K562 (cell line): ENCODE data around the gene TXNRD1. TPM values are rescaled to one million over a fixed set of nuclear protein-coding genes. Genes with fewer than 3 reads are reported as not detected.

Experiments used
- ATAC-seq: fragments of 200-7000 bp; cut with Tn5 transposase; 3 replicates; pipeline ENCODE4 v1.9.1; 2020; ENCODE audit warnings: moderate library complexity
- BruUV-seq: library from RNA; stranded (reverse); fragments of 400-500 nt; replicated peaks from 2 replicates; lab custom pipeline; 2021; lab: Mats Ljungman, UMichigan
- CTCF ChIA-PET: fragments of 300-600 bp; formaldehyde crosslinking; extraction: SDS; loops from one replicate; lab custom pipeline; 2021; ENCODE audit warnings: low intra/inter-chr PET ratio; lab: Yijun Ruan, JAX
- POLR2A ChIA-PET: fragments of 300-600, 350-650 bp; sonication (Branson Sonifier 250); formaldehyde crosslinking; extraction: SDS; loops from one replicate; lab custom pipeline; 2021; ENCODE audit warnings: antibody characterized with exemption, inconsistent platforms; lab: Yijun Ruan, JAX
- DNase-seq, 4 experiments: peaks; one replicate each; pipeline versions ENCODE4 v3.0.0 to v3.0.0-alpha.2; 2011 to 2018; ENCODE audit warnings: low spot score in 3 of 4, mixed read lengths in 3 of 4; ENCODE audit errors: extremely low read depth in 1 of 4
- FAIRE-seq: peaks from 2 replicates; lab custom pipeline; 2011; peaks lifted over from hg19 to GRCh38; lab: Jason Lieb, UNC
- H2AFZ ChIP-seq: 2 replicates; pipeline ENCODE4 v1.6.0; 2011; ENCODE audit warnings: low read depth, low read length, control low read depth, inconsistent platforms
- H3K27ac ChIP-seq: fragments of 200-600 bp; 3 replicates; pipeline ENCODE4 v1.8.0; 2011; ENCODE audit warnings: low read depth, mild to moderate bottlenecking, control low read depth, inconsistent platforms, low read length, moderate library complexity, mixed read lengths; ENCODE audit errors: extremely low read depth
- H3K27me3 ChIP-seq, 2 experiments: fragments of 300-600 bp in 1 of 2; 2 replicates in 1 of 2; 3 replicates in 1 of 2; pipeline versions ENCODE4 v1.6.0 to v1.8.0; 2011; ENCODE audit warnings: inconsistent platforms in 2 of 2, low read length in 2 of 2, mild to moderate bottlenecking in 1 of 2, mixed read lengths in 1 of 2, moderate library complexity in 1 of 2; ENCODE audit not compliant: control insufficient read depth in 2 of 2, insufficient read depth in 2 of 2
- H3K36me3 ChIP-seq: fragments of 300-600 bp; 3 replicates; pipeline ENCODE4 v1.8.0; 2011; ENCODE audit warnings: mild to moderate bottlenecking, low read length, inconsistent platforms; ENCODE audit not compliant: control insufficient read depth, insufficient read depth
- H3K4me1 ChIP-seq, 2 experiments: fragments of 200-600 bp in 1 of 2; replicated peaks in 1 of 2; 2 replicates in 1 of 2; 3 replicates in 1 of 2; pipeline versions ENCODE4 v1.5.1 to v1.8.0; 2011; ENCODE audit warnings: inconsistent platforms in 2 of 2, low read length in 2 of 2, mild to moderate bottlenecking in 1 of 2, mixed read lengths in 1 of 2, moderate library complexity in 1 of 2; ENCODE audit not compliant: control insufficient read depth in 2 of 2, insufficient read depth in 2 of 2
- H3K4me2 ChIP-seq: 2 replicates; pipeline ENCODE4 v1.6.1; 2011; ENCODE audit warnings: low read length, control low read depth, inconsistent platforms, mixed read lengths; ENCODE audit not compliant: insufficient read depth
- H3K4me3 ChIP-seq: fragments of 200-600 bp; sonication (generic), shearing (Covaris generic); 2 replicates; pipeline ENCODE4 v1.5.1; 2016; ENCODE audit warnings: control low read depth, inconsistent platforms
- H3K79me2 ChIP-seq: fragments of 200-600 bp; 3 replicates; pipeline ENCODE4 v1.8.0; 2011; ENCODE audit warnings: low read length, inconsistent platforms; ENCODE audit not compliant: control insufficient read depth, insufficient read depth
- H3K9ac ChIP-seq, 2 experiments: 2 replicates each; pipeline versions ENCODE4 v1.6.0 to v1.6.1; 2011; ENCODE audit warnings: low read depth in 2 of 2, low read length in 2 of 2, control low read depth in 1 of 2, inconsistent platforms in 1 of 2, mild to moderate bottlenecking in 1 of 2, mixed read lengths in 1 of 2; ENCODE audit not compliant: insufficient read depth in 1 of 2
- H3K9me1 ChIP-seq: one replicate; pipeline ENCODE4 v1.6.0; 2011; ENCODE audit warnings: inconsistent platforms, mild to moderate bottlenecking, low read length, moderate library complexity; ENCODE audit not compliant: control insufficient read depth, insufficient read depth
- H3K9me3 ChIP-seq: replicated peaks from 2 replicates; pipeline ENCODE4 v1.5.1; 2011; ENCODE audit warnings: low read depth, low read length, inconsistent platforms; ENCODE audit not compliant: control insufficient read depth, insufficient read depth
- H4K20me1 ChIP-seq: replicated peaks from 2 replicates; pipeline ENCODE4 v1.6.1; 2011; ENCODE audit warnings: low read length, inconsistent platforms, mixed read lengths; ENCODE audit not compliant: control insufficient read depth, insufficient read depth
- PPARD ChIP-seq: fragments of 250-450 bp; sonication (Bioruptor Pico); IDR thresholded peaks from 2 replicates; pipeline ENCODE4 v1.8.0; 2022; ENCODE audit warnings: inconsistent platforms, mild to moderate bottlenecking, moderate library complexity
- RBFOX2 ChIP-seq: fragments of 200-400 bp; formaldehyde crosslinking; IDR thresholded peaks from 2 replicates; pipeline ENCODE4 v1.6.1; 2017; ENCODE audit warnings: low read depth, mild to moderate bottlenecking, low read length, moderate library complexity
- RUNX1 ChIP-seq: sonication (generic); IDR thresholded peaks from 2 replicates; pipeline ENCODE4 v1.6.1; 2016; ENCODE audit warnings: antibody characterized with exemption, low read depth
- ZBTB11 ChIP-seq, 3 experiments: fragments of 200-800 bp in 1 of 3; fragments of 250-450 bp in 1 of 3; fragments of 450-650 bp in 1 of 3; sonication (Bioruptor Pico) in 1 of 3; sonication (Bioruptor generic) in 1 of 3; formaldehyde crosslinking in 1 of 3; IDR thresholded peaks; 2 replicates each; pipeline versions ENCODE4 v1.6.1 to v1.8.0; 2016 to 2022; ENCODE audit warnings: mild to moderate bottlenecking in 2 of 3, missing genetic modification characterization in 2 of 3, missing compliant biosample characterization in 1 of 3, moderate library complexity in 1 of 3
- ZNF280A ChIP-seq: fragments of 450-650 bp; IDR thresholded peaks from 2 replicates; pipeline ENCODE4 v1.6.1; 2018; ENCODE audit warnings: mild to moderate bottlenecking, low read depth; ENCODE audit not compliant: partially characterized antibody
- WGBS: fragments of 100-300 bp; shearing (Covaris generic); methylation state at CpG from one replicate; pipeline ENCODE4 v1.1.6; 2016; ENCODE audit warnings: low coverage, mixed read lengths; ENCODE audit not compliant: insufficient coverage; ENCODE audit errors: missing lambda C conversion rate; 5-methylcytosine and 5-hydroxymethylcytosine counted together
- in situ Hi-C: fragments of 300-500 bp; cut with MboI; formaldehyde crosslinking; loops from 4 replicates; pipeline ENCODE4 v1.15.0; 2018; ENCODE audit warnings: inconsistent platforms, mixed read lengths
- intact Hi-C: fragments of 100-400 bp; cut with micrococcal nuclease; formaldehyde crosslinking; loops from 2 replicates; pipeline ENCODE4 v1.14.2; 2022
- polyA plus RNA-seq, 8 experiments: library from polyadenylated mRNA; depleted of rRNA in 4 of 8; stranded (reverse) in 5 of 8; unstranded in 3 of 8; fragments of >200 nt; fragmentation: Nextera tagmentation in 2 of 8; fragmentation: Illumina TruSeq in 1 of 8; extraction: Ambion mirVana in 2 of 8; extraction: Trizol in 1 of 8; gene quantifications; 2 replicates each; pipeline versions ENCODE4 v1.2.1 to v1.2.3, GENCODE V29; 2011 to 2014; ENCODE audit warnings: inconsistent platforms in 1 of 8, missing spikeins in 1 of 8
- total RNA-seq, 7 experiments: library from RNA; depleted of rRNA in 6 of 7; stranded (reverse); fragments of >200 nt in 6 of 7; fragmentation: Illumina TruSeq in 2 of 7; extraction: Trizol in 2 of 7; gene quantifications; 2 replicates each; pipeline versions ENCODE4 v1.2.1 to v1.2.3, GENCODE V29; 2011 to 2021; ENCODE audit warnings: low replicate concordance in 1 of 7

The TXNRD1 gene
- total and polyA plus RNA-seq, 9 of the 15 experiments (the other 6 are each of a cell fraction or from before 2014, with no cell fraction given) = 107 to 189 (median 146) TPM

GRCh38 chr12:104295954-104296353, 80.4 kb downstream of the TXNRD1 start:
- in situ Hi-C loops (loop anchor here (10.0 kb wide), 1 partner anchor 81 kb away; the partner anchor contains the start of gene TXNRD1), intact Hi-C loops (no loop called here)
- no peak overlapping the region for H3K27ac ChIP-seq
- no peak for ATAC-seq
- no peak for TF ChIP-seq RUNX1
- TF ChIP-seq RBFOX2 = 0 out of 2 replicates have a peak, but pooled peaks have one; percentile 13
- TF ChIP-seq, all 486 proteins: peak for 1
- DNase-seq (no peak), FAIRE-seq (no peak)
- POLR2A ChIA-PET = interaction anchor here (0.9 to 7.6 kb wide), 8 partner anchors 7 to 76 kb away, joined by 3 to 104 read pairs (median 5); partner anchors contain the start of gene EID3
- H3K9me3 ChIP-seq = 0 out of 2 replicates have a peak, but pooled peaks cover 2% of the 10 kb centered on the region
- H4K20me1 ChIP-seq = peaks cover 11% of the 10 kb centered on the region
- H3K36me3 ChIP-seq = peaks cover 87% of the 10 kb centered on the region
- CTCF ChIA-PET = no interaction called here
- no peak overlapping the region for H3K9ac ChIP-seq
- no peak overlapping the region for H3K4me3 ChIP-seq
- 100% methylated on average over 1 of the region's 1 CpG for WGBS
- H3K9me1 ChIP-seq = no peaks in the 10 kb centered on the region
- H3K79me2 ChIP-seq = peaks cover 95% of the 10 kb centered on the region
- H3K4me1 ChIP-seq = no peaks in the 10 kb centered on the region; a peak in 1 of 5 replicates
- no peaks in the 10 kb centered on the region for H3K27me3 ChIP-seq
- H2AFZ ChIP-seq = no peak overlapping the region
- no peak overlapping the region for H3K4me2 ChIP-seq
- TSS peak; percentile 1 for BruUV-seq

- peaks cover 11% of the 10 kb centered on the region for H4K20me1 ChIP-seq
- no peak overlapping the region for H3K27ac ChIP-seq
- H3K27me3 ChIP-seq = no peaks in the 10 kb centered on the region
- H3K36me3 ChIP-seq = peaks cover 87% of the 10 kb centered on the region
- no peak for DNase-seq
- peaks cover 95% of the 10 kb centered on the region for H3K79me2 ChIP-seq
- FAIRE-seq = no peak
- ChIA-PET POLR2A (interaction anchor here (1.3 to 7.6 kb wide), 4 partner anchors 8 to 77 kb away, joined by 3 to 104 read pairs (median 5); no protein-coding TSS in a partner anchor), CTCF (no interaction called here)
- in situ Hi-C loops (loop anchor here (10.0 kb wide), 1 partner anchor 82 kb away; the partner anchor contains the start of gene TXNRD1), intact Hi-C loops (no loop called here)
- BruUV-seq = no TSS peak
- WGBS = 89% methylated on average over 4 of the region's 4 CpGs
- no peaks in the 10 kb centered on the region for H3K9me1 ChIP-seq
- H3K4me3 ChIP-seq = no peak overlapping the region
- no peak overlapping the region for H2AFZ ChIP-seq
- no peak overlapping the region for H3K9ac ChIP-seq
- ATAC-seq = no peak
- no peak overlapping the region for H3K4me2 ChIP-seq
- 0 out of 2 replicates have a peak, but pooled peaks cover 2% of the 10 kb centered on the region for H3K9me3 ChIP-seq
- H3K4me1 ChIP-seq = no peaks in the 10 kb centered on the region; a peak in 1 of 5 replicates
- no peak for TF ChIP-seq ZBTB11 (CRISPR knock-in tag; IDR thresholded peaks at IDR 0.05)
- TF ChIP-seq PPARD = no peak
- no peak for TF ChIP-seq ZNF280A
Observed at GRCh38 chr12:104296718-104297117, 81.1 kb downstream of the TXNRD1 start.
